ENCODE results near the gene GNB1. TPM values are rescaled to one million over a fixed set of nuclear protein-coding genes. Genes with fewer than 3 reads are reported as not detected.

GNB1 gene
- total and polyA plus RNA-seq, 8 donors = 241 to 360 (median 271) TPM

- H3K27ac ChIP-seq = no peak overlapping the region
Observed at GRCh38 chr1:1926886-1927660, 36.2 kb upstream of the GNB1 start.

GRCh38 chr1:1926346-1926811 lies 35.5 kb upstream of the GNB1 start:
- Histone ChIP-seq H3K4me1 (no peaks in the 10 kb centered on the region), H3K27me3 (peaks cover 0 to 5% of the 10 kb centered on the region in 2 donors), H3K9me3 (no peaks in the 10 kb centered on the region), H3K36me3 (no peaks in the 10 kb centered on the region), H3K4me3 (no peak overlapping the region), H3K27ac (no peak overlapping the region)
- DNase-seq (no peak), ATAC-seq (no peak)
- intact Hi-C loops (cut with DNase I) = no loop called here
- TF ChIP-seq CTCF (IDR thresholded peaks at IDR 0.05) = no peak

More at GRCh38 chr1:1926886-1927660, 36.2 kb upstream of the GNB1 start:
- no peaks in the 10 kb centered on the region for H3K36me3 ChIP-seq
- no peaks in the 10 kb centered on the region for H3K4me1 ChIP-seq
- H3K27me3 ChIP-seq = peaks cover 0 to 5% of the 10 kb centered on the region in 2 donors
- intact Hi-C loops (cut with DNase I) = no loop called here
- no peak for ATAC-seq
- no peak for TF ChIP-seq CTCF (IDR thresholded peaks at IDR 0.05)
- no peaks in the 10 kb centered on the region for H3K9me3 ChIP-seq
- DNase-seq = peak in 1 of 4 donors; percentile 70
- H3K4me3 ChIP-seq = no peak overlapping the region

GRCh38 chr1:1925437-1926345 lies 34.8 kb upstream of the GNB1 start:
- Histone ChIP-seq H3K36me3 (no peaks in the 10 kb centered on the region), H3K4me3 (no peak overlapping the region), H3K27ac (no peak overlapping the region), H3K4me1 (no peaks in the 10 kb centered on the region), H3K27me3 (peaks cover 0 to 5% of the 10 kb centered on the region in 2 donors), H3K9me3 (no peaks in the 10 kb centered on the region)
- no peak for ATAC-seq
- TF ChIP-seq CTCF (IDR thresholded peaks at IDR 0.05) = no peak
- intact Hi-C loops (cut with DNase I) = no loop called here
- DNase-seq = no peak

GRCh38 chr1:1924849-1925248 lies 34.0 kb upstream of the GNB1 start:
- DNase-seq (no peak), ATAC-seq (no peak)
- intact Hi-C loops (cut with DNase I) = no loop called here
- H3K27ac ChIP-seq = no peak overlapping the region
- peaks cover 0 to 5% of the 10 kb centered on the region in 2 donors for H3K27me3 ChIP-seq
- H3K4me1 ChIP-seq = no peaks in the 10 kb centered on the region
- TF ChIP-seq CTCF (IDR thresholded peaks at IDR 0.05) = no peak
- no peak overlapping the region for H3K4me3 ChIP-seq
- H3K36me3 ChIP-seq = no peaks in the 10 kb centered on the region
- no peaks in the 10 kb centered on the region for H3K9me3 ChIP-seq

- peaks cover 0 to 5% of the 10 kb centered on the region in 2 donors for H3K27me3 ChIP-seq
- no peak for TF ChIP-seq CTCF (IDR thresholded peaks at IDR 0.05)
- no peaks in the 10 kb centered on the region for H3K9me3 ChIP-seq
- no peak overlapping the region for H3K4me3 ChIP-seq
- intact Hi-C loops (cut with DNase I) = no loop called here
- H3K4me1 ChIP-seq = no peaks in the 10 kb centered on the region
- ATAC-seq = no peak
- no peak for DNase-seq
- H3K27ac ChIP-seq = no peak overlapping the region
- no peaks in the 10 kb centered on the region for H3K36me3 ChIP-seq
Observed at GRCh38 chr1:1924386-1924785, 33.5 kb upstream of the GNB1 start.
